ENCODE measurements around the gene FIGNL1.

The FIGNL1 gene

DNA sequence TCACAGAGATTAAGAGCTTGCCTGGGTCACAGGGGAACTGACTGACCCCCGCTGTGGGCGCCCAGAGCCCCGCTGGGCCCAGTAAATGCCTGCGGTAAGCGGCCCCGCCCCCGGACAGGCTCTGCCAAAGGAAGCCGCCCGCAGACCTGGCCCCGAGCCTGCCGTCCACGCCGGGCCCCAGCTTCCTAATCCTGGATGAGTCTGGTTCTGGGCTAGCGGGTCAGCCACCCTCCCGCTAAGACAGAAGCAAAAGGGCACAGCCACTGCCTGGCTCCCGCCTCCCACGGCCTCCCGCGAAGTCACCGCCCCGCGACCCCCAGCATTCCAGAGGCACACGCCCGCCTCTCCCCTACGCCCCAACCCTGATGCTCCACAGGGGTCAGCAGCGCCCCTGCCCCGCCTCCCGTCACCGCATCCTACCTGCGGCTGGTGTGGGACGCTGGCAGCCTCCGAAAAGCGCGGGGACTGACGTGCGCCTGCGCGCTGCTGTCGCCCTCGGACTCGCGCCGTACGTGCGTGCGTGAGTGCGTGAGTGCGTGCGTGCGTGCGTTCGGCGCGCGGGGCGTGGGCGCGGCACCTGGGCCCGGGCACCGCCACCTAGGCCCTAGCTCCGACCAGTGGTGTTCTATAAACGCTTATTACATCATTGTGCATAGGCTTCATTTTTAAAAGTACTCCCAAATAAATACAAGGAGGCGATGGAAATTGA lies at the start of gene FIGNL1:
FIGNL1 (minus strand) TSS at position 470 of the 709 bp plus-strand sequence. CDS start 3,063 bp downstream, outside the sequence.
- Histone ChIP-seq H3K27me3 (ENCODE audit: low read depth) (no peaks in the 10 kb centered on the region), H3K36me3 (replicated peaks) (peaks cover 25% of the 10 kb centered on the region), H3K4me1 (peaks cover 14% of the 10 kb centered on the region), H3K4me3 (peak within 1 kb of the TSS; percentile 75), H3K9me3 (no peaks in the 10 kb centered on the region)
- peak; percentile 68 to 81 for DNase-seq (ENCODE audit: low spot score in 2 of 2)
- in situ Hi-C loops (cut with MboI; ENCODE audit: low sequenced_read_pairs): loop anchor here (25.0 kb wide), 1 partner anchor 912 kb away; no protein-coding TSS in a partner anchor

- Histone ChIP-seq H3K36me3 (replicated peaks) (no peaks in the 10 kb centered on the region), H3K9me3 (no peaks in the 10 kb centered on the region), H3K4me1 (no peaks in the 10 kb centered on the region), H3K27me3 (ENCODE audit: low read depth) (peaks cover 10% of the 10 kb centered on the region), H3K4me3 (no peak overlapping the region)
- in situ Hi-C loops (cut with MboI; ENCODE audit: low sequenced_read_pairs): no loop called here
- no peak for DNase-seq (ENCODE audit: low spot score in 2 of 2)
These were observed 48.9 kb upstream of the FIGNL1 start for GRCh38 chr7:50499092-50499491.

DNA sequence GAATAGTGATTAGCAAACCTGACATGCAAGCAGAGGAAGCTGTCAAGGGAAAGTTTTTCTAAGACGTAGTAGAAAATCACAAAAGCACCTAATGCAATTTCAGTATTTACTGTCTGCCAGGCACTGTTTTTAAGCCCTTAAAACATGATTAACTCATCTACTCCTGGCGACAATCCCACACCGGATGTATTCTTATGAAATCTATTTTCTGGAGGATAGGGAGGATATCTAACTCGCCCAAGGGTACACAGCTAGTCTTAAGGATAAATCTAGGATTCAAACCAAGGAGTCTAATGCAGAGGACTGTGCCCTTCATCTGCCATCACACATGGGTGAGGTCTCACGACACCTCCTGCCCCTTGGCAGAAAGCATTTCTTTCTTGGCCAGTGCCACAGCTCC lies 47.8 kb upstream of the FIGNL1 start:
- no peak for DNase-seq (ENCODE audit: low spot score in 2 of 2)
- no peaks in the 10 kb centered on the region for H3K36me3 ChIP-seq (replicated peaks)
- no peak overlapping the region for H3K4me3 ChIP-seq
- in situ Hi-C loops (cut with MboI; ENCODE audit: low sequenced_read_pairs): no loop called here
- H3K27me3 ChIP-seq (ENCODE audit: low read depth): peaks cover 10% of the 10 kb centered on the region
- H3K4me1 ChIP-seq: no peaks in the 10 kb centered on the region
- H3K9me3 ChIP-seq: no peaks in the 10 kb centered on the region

DNA sequence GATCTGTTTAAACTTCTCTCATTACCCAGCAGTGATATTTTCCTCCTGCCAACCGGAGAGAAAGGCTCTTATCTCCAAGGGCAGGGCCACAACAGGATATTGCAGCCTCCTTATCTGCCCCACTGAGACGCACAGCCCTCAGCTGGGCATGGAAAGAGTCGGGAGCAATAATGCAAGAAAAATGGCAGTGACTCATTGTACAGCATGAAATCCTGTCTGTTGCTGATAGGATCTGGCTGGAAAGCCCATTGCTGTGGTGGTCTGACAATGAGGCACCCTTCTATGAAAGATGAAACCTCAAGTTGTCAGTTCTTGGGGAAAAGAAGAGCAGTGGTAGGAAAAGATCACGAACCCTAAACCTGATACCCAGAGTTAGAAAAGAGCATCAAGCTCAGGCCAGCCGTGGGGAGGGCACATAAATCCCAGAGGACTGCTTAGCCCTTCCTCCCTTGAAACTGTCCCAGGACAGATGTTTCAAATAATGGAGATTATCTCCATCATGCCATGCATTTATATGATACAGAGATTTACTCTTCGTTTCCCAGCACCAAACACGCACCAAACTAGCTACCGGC lies 47.0 kb upstream of the FIGNL1 start:
- Histone ChIP-seq H3K4me3 (no peak overlapping the region), H3K4me1 (no peaks in the 10 kb centered on the region), H3K36me3 (replicated peaks) (no peaks in the 10 kb centered on the region), H3K9me3 (no peaks in the 10 kb centered on the region), H3K27me3 (ENCODE audit: low read depth) (peaks cover 10% of the 10 kb centered on the region)
- no peak for DNase-seq (ENCODE audit: low spot score in 2 of 2)
- in situ Hi-C loops (cut with MboI; ENCODE audit: low sequenced_read_pairs): no loop called here

- Histone ChIP-seq H3K9me3 (no peaks in the 10 kb centered on the region), H3K4me3 (no peak overlapping the region), H3K36me3 (replicated peaks) (no peaks in the 10 kb centered on the region), H3K27me3 (ENCODE audit: low read depth) (peaks cover 10% of the 10 kb centered on the region), H3K4me1 (no peaks in the 10 kb centered on the region)
- in situ Hi-C loops (cut with MboI; ENCODE audit: low sequenced_read_pairs): no loop called here
- DNase-seq (ENCODE audit: low spot score in 2 of 2): no peak
These were observed 46.4 kb upstream of the FIGNL1 start for GRCh38 chr7:50496569-50496968.

DNA sequence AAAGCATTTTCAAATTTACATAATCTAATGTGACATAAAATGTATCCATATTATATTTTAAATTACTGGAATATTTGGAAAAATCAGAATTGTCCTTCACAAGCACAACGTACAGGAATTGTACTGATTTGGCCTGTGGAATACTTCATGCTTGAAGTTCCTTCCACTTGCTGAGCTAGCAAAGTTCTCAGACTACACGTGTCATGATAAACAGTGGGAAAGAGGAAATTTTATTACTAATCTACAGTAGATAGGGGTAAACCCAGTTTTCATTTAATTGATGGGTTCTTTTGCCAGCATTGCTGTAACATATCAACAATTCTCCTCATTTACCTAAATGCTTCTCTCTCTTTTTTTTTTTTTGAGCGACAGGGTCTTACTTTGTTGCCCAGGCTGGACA lies 45.6 kb upstream of the FIGNL1 start:
- H3K27me3 ChIP-seq (ENCODE audit: low read depth): peaks cover 10% of the 10 kb centered on the region
- H3K9me3 ChIP-seq: no peaks in the 10 kb centered on the region
- in situ Hi-C loops (cut with MboI; ENCODE audit: low sequenced_read_pairs): no loop called here
- no peak overlapping the region for H3K4me3 ChIP-seq
- DNase-seq (ENCODE audit: low spot score in 2 of 2): no peak
- H3K4me1 ChIP-seq: no peaks in the 10 kb centered on the region
- no peaks in the 10 kb centered on the region for H3K36me3 ChIP-seq (replicated peaks)

DNA sequence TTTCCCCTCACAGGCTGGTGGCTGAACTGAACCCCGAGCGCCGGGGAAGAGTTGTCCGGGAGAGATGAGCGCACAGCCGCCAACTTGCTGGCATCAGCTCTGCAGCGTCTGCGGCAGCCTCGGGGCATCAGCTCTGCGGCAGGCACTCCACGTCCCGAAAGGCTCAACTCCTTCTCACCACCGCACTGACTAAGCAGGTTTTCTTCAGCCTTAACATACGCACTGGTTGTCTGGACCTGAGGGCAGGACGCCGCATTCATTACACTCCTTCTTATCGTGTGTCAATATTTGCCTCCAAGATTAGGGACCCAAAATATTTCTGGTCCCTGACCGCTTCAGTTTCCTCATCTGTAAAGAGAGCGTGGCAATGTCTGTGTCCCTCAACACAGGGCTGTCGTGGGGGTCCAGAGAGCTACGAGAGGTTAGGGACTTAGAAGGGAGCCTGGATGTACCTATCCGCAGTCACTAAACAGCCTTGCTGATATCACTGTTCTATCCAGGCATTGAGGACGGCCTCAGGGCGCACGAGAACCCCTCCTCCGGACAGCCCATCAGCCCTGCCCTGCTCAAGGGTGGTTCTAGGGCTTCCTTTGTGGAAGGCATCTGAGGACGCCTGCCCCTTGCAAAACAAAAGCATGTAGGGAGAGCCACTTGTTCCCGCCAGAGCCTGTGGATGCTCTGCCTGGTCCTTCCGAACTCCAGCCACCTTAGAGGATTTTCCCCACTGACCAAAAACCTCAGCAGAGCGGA lies 42.8 kb upstream of the FIGNL1 start:
- H3K4me1 ChIP-seq: no peaks in the 10 kb centered on the region
- H3K4me3 ChIP-seq: no peak overlapping the region
- H3K36me3 ChIP-seq (replicated peaks): no peaks in the 10 kb centered on the region
- no peak for DNase-seq (ENCODE audit: low spot score in 2 of 2)
- peaks cover 5% of the 10 kb centered on the region for H3K27me3 ChIP-seq (ENCODE audit: low read depth)
- no peaks in the 10 kb centered on the region for H3K9me3 ChIP-seq
- in situ Hi-C loops (cut with MboI; ENCODE audit: low sequenced_read_pairs): no loop called here

GRCh38 chr7:50491943-50492342 lies 41.8 kb upstream of the FIGNL1 start:
- Histone ChIP-seq H3K9me3 (no peaks in the 10 kb centered on the region), H3K36me3 (replicated peaks) (no peaks in the 10 kb centered on the region), H3K27me3 (ENCODE audit: low read depth) (no peaks in the 10 kb centered on the region; the same call in 1 of the 2 replicates), H3K4me3 (no peak overlapping the region), H3K4me1 (no peaks in the 10 kb centered on the region)
- in situ Hi-C loops (cut with MboI; ENCODE audit: low sequenced_read_pairs): no loop called here
- DNase-seq (ENCODE audit: low spot score in 2 of 2): no peak

DNA sequence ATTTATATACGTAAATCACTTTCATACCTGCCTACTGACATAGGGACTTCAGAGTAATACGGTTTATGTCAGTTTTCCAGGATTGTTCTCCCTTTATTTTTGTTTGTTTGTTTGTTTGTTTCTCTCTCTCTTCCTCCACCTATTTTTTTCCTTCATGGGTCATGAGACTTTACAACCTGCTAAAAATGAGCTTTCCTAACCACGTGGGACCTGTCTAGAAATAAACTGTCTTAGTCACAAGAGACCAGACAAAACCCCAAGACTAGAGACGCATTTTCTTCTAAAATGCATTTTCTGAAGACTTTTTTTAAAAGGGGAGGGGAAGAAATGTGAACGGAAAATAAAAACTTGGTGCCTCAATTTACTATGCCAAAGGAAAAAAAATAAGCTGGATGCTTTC lies 41.1 kb upstream of the FIGNL1 start:
- no peaks in the 10 kb centered on the region for H3K9me3 ChIP-seq
- in situ Hi-C loops (cut with MboI; ENCODE audit: low sequenced_read_pairs): no loop called here
- H3K36me3 ChIP-seq (replicated peaks): no peaks in the 10 kb centered on the region
- no peak for DNase-seq (ENCODE audit: low spot score in 2 of 2)
- no peak overlapping the region for H3K4me3 ChIP-seq
- H3K4me1 ChIP-seq: no peaks in the 10 kb centered on the region
- no peaks in the 10 kb centered on the region for H3K27me3 ChIP-seq (ENCODE audit: low read depth)

GRCh38 chr7:50488379-50488778 lies 38.2 kb upstream of the FIGNL1 start:
- H3K27me3 ChIP-seq (ENCODE audit: low read depth): no peaks in the 10 kb centered on the region
- H3K4me1 ChIP-seq: no peaks in the 10 kb centered on the region
- in situ Hi-C loops (cut with MboI; ENCODE audit: low sequenced_read_pairs): no loop called here
- H3K36me3 ChIP-seq (replicated peaks): no peaks in the 10 kb centered on the region
- H3K4me3 ChIP-seq: no peak overlapping the region
- no peak for DNase-seq (ENCODE audit: low spot score in 2 of 2)
- H3K9me3 ChIP-seq: no peaks in the 10 kb centered on the region

DNA sequence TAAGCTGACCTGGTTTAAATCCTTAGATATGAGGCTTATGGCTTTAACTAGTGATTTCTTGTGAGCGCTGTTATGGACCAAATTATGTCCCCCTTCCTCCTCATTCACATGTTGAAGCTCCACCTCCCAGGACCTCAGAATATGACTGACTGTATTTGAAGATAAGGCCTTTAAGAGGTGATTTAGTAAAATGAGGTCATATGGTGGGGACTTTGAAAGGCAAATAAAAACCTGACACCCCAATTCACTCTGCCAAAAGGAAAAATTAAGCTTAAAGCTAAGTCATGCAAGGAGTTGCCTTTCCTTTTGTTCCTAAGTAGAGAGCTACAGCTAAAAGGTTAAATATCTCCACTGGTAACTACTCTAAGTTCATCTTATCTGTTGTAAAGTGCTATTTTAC lies 36.4 kb upstream of the FIGNL1 start:
- in situ Hi-C loops (cut with MboI; ENCODE audit: low sequenced_read_pairs): no loop called here
- DNase-seq (ENCODE audit: low spot score in 2 of 2): no peak
- Histone ChIP-seq H3K4me1 (no peaks in the 10 kb centered on the region), H3K9me3 (no peaks in the 10 kb centered on the region), H3K4me3 (no peak overlapping the region), H3K36me3 (replicated peaks) (no peaks in the 10 kb centered on the region), H3K27me3 (ENCODE audit: low read depth) (no peaks in the 10 kb centered on the region)

- Histone ChIP-seq H3K36me3 (replicated peaks) (no peaks in the 10 kb centered on the region), H3K27me3 (ENCODE audit: low read depth) (no peaks in the 10 kb centered on the region), H3K4me1 (no peaks in the 10 kb centered on the region), H3K9me3 (no peaks in the 10 kb centered on the region), H3K4me3 (no peak overlapping the region)
- no peak for DNase-seq (ENCODE audit: low spot score in 2 of 2)
- in situ Hi-C loops (cut with MboI; ENCODE audit: low sequenced_read_pairs): no loop called here
These were observed 31.7 kb upstream of the FIGNL1 start for GRCh38 chr7:50481867-50482266.

GRCh38 chr7:50480797-50481196 lies 30.6 kb upstream of the FIGNL1 start:
- in situ Hi-C loops (cut with MboI; ENCODE audit: low sequenced_read_pairs): no loop called here
- Histone ChIP-seq H3K4me1 (no peaks in the 10 kb centered on the region), H3K36me3 (replicated peaks) (no peaks in the 10 kb centered on the region), H3K9me3 (no peaks in the 10 kb centered on the region), H3K4me3 (no peak overlapping the region), H3K27me3 (ENCODE audit: low read depth) (no peaks in the 10 kb centered on the region)
- no peak for DNase-seq (ENCODE audit: low spot score in 2 of 2)

Data from HAP-1 (cell line).